SW480 (cell line): ENCODE results near the gene NOXO1.

Experiments used
- DNase-seq: peaks from one replicate; pipeline ENCODE4 v3.0.0-alpha.2; 2016; ENCODE audit warnings: low spot score

NOXO1 gene

DNA sequence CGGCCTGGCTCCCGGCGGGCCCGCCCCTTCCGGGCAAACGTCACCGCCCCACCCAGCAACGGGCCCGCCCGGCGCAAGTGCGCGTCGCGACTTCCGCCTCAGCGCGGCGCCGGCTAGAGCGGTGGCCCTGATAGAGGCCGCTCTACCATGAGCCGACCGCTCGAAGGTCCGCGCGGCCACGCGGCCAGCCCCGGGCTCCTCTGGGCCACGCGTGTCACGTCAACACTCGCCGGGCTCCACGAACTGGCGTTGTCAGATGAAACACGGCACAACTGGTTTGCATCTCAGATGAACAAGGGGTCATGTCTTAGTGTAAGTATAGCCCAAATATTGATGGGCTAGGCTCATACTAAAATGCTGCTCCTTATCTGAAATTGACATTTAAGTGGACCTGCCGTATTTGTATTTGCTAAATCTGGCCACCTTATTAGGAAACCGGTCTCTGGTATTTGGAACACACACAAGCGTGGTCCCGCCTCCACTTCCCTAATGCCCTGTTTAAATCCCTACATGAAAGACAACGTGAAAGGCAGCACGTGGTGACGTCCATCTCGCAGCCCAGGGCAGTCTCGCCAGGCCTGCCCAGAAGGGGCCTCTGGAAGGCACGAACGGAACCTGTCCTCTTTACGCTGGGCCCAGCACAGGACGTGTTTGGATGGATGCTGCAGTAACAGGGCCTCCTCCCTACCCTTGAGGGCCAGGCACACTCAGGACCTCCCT lies 28.7 kb upstream of the NOXO1 start, which contains the start of gene ZNF598:
TSS of gene ZNF598 (minus strand) at position 31 of the 720 bp plus-strand sequence.
- DNase-seq, result peak; percentile 85

DNA sequence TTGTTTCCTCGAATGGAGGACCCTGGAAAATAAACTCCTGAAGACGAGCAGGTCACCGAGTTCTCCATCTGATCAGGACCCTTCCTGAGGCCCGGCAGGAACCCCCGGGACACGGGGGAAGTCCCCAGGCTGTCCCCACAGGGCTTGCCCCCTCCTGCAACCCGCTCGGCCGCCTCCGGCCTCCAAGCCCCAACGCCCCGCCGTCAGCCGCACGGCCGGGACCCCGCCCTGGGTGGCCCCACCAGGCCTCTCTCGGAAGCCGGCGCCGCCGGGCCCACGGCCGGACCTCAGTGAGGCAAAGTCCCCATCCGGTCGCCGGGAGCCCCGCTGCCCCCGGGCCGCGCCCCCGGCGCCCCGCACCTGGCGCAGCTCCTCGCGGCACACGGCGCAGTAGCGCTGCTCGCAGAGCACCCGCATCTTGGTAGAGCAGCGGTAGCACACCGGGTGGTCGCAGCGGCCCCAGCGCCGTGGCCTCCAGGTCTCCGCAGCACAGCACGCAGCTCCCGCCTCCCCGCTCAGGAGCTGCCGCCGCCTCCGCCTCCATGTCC lies 28.0 kb upstream of the NOXO1 start:
- DNase-seq, result no peak

DNA sequence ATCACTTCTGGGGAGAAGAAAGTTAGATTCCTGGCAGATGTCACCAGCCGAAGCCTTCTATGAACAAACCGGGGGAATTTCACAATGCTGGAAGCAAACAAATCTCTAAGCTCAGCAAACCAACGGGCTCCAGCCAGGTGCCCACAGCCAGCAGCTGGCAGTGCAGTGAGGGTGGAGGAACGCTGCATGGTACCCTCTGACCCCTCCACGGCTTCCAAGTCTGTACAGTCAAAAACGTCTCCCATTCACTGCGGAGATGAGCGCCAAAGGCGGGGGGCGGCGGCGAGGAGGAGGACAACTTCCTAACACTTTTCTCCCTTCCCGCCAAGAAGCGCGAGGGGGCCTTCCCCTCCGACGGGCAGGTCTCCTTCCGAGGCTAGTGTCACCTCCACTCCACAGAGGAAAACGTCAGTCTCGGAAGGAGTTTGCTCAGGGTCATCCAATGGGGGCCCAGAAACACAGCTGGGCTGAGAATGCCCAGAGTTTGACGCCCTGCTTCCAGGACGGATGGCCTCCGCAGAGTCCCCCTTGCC lies 27.4 kb upstream of the NOXO1 start:
- no peak for DNase-seq

DNA sequence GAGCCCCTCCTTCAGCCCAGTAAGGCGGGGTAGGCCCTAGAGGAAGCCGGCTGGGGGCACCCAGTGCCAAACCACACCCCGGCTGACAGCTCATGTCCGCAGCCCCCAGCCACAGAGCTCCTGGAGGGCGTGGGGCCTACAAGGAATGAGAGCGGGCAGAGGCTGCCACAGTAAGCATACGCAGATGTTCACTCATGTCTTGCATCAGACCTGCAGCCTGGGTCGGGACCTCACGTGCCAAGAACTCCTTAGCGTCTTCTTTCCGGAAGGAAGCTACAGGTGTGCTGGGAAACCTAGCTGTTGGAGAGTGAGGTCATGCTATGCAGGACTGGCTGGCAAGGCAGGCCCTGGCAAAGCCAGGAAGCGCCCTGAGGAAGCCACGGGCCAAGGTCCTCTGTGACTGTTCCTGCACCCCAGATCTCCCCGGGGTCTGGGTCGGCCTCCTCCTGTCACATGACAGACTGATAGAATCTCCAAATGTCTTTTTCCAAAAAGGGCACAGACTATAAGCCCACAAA lies 26.8 kb upstream of the NOXO1 start:
- DNase-seq, result peak; percentile 56

DNA sequence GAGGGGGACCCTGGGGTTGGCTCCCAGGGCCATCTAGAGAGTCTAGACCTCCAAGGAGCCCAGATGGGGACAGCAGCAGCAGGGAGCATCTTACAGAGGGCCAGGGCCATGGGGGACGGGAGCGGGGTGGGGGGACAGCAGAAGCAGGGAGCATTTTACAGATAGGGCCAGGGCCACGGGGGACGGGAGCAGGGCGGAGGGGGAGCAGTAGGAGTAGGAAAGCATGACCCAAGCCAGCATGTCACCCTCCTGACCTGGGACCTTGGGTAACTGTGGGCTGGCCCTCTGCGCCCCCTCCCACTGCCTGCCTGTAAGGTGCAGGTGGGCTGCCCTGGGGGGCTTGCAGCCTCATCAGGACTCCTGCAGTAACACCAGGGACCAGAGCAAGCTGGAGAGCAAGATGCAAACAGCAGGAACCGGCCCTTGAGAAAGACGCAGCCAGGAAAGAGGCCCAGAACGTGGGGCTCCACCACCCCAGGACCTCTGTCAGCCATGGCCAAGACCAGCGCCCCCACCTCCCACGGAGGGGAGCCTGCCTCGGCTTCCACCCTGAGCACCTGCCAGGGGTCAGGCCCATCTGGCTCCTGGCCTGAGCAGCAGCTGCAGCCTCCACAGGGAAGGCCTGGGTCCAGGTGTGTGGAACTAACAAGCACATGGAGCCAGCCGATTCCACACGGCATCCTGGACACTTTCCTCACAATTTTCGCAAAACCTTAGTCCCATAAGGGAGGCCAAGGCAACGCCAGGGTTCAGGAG lies 26.0 kb upstream of the NOXO1 start:
- DNase-seq, result no peak

DNA sequence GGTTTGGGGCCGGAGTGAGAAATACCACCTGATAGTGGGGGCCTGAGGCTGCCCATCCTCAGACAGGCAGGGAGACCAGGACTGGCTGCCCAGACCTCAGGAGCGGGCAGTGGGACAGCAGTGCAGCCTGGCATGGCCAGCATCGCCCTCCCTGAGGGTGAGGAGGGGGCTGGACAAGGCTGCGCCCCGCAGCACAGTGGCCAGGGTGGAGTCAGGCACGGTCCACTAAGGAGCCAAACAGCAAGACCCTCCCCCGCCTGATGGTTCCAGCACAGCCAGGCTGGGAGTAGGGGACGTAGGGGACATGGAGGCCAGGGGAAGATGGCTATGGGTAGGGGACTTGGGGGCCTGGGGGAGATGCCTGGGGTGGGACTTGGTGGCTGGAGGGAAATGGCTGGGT lies 25.0 kb upstream of the NOXO1 start:
- DNase-seq, result no peak

DNA sequence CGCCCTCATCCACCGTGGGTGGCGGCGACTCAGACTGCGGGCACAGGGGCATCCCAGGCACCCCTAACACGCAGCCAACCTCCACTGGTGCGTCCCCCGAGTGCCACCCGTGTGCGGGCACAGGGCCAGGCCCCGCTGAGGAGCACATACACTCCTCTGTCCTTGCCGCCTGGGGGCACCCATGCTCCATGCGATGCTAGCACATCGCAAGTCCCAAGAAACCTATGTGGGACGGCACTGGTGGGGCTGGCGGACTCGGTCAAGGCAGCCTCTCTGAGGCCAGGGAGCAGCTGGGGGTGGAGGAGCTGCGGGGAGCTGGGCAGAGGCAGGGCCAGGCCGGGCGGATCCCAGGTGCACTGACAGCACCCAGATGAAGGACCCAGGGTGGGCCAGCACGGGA lies 24.4 kb upstream of the NOXO1 start:
- no peak for DNase-seq

DNA sequence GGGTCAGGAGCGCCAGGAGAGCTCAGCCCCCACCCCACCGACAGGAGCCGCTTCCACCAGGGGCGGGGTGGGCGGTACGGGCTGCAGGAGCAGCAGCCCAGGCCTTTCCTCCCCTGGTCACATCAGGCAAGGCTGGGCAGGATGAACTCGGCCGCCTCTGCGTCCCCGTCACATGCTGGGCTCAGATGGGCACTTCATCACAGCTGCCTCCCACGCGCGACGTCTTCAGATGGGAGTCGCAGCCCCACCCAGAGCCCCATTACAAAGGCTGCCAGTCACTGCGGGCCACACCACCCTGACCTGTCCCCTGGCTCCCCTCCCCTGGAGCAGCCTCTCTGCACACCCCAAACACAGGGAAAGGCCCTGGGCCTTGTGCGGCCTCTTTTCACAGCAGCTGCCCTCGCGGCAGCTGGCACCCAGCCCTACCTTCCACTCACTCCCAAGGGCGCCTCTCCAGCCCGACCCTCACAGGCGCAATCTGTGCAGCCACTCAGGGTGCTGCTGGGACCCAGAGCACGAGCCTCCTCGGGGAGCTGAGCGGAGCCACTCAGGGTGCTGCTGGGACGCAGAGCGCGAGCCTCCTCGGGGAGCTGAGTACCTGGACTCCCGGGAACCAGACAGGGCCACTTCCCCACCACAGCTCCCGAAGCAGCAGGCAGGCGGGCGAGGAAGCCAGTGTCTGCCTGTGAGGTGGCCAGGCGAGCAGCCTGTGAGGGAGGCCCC lies 23.7 kb upstream of the NOXO1 start:
- DNase-seq, result no peak

DNA sequence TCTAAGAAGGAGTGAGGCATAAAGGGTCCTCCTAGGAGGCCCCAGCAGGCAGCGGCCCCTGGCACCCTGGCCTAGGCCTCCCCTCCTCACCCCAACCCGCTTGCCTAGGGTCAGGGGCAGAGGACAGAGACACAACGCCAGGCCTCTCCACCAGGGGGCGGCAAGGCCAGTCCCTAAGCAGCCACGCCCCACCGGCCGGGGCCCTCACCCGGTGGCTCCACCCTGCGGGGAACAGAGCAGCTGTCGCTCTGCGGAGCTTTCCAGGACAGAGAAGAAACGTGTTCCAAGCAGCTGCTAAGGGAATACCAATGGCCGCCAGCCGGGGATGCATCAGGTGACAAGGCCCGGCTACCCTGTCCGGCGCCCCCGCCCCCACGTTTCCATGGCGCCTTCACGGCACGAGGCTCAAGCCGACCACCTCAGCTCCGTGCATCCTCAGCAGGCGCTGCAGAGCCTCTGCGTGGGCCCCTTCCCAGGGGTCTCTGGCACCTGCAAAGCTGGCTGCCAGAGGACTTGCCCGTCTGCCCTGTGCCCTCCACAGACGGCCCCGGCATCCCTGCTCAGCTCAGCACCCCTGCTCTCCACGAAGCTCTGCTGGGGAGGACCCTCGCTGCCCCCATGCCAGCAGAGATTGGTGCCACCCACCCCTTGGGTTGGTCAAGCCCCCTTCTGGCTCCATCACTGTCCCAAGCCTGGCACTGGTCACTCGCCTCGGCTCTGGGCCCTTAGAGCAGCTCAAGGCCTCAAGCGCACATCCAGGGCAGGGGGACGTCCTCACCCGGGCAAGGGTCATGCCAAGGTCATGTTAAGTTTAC lies 22.8 kb upstream of the NOXO1 start:
- peak; percentile 88 for DNase-seq

DNA sequence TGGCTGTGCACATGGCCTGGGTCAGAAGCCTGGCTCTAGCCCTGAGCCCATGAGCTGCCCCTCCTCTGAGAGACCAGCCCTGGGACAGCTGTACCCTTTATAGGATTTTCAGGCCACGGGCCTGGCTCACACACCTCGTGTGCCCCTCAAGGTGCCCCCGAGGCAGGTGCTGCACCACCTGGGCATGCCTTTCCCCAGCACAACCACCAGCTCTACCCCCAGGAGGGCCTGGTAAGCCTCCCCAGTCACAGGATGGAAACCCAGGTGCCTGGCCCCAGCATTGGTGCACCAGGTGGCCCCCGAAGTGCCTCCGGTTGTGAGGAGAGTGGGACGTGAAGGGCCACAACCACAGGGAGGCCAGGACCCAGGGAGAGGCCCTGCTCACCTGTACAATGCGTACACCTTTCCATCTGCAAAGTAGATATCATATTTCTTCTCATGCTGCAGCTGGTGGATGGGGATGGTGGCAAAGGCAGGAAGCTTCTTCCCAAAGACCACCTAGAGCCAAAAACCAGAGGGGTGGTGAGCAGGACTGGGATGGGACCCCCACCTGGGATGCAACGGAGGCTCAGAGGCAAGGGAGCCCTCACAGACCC lies 22.1 kb upstream of the NOXO1 start:
- no peak for DNase-seq

DNA sequence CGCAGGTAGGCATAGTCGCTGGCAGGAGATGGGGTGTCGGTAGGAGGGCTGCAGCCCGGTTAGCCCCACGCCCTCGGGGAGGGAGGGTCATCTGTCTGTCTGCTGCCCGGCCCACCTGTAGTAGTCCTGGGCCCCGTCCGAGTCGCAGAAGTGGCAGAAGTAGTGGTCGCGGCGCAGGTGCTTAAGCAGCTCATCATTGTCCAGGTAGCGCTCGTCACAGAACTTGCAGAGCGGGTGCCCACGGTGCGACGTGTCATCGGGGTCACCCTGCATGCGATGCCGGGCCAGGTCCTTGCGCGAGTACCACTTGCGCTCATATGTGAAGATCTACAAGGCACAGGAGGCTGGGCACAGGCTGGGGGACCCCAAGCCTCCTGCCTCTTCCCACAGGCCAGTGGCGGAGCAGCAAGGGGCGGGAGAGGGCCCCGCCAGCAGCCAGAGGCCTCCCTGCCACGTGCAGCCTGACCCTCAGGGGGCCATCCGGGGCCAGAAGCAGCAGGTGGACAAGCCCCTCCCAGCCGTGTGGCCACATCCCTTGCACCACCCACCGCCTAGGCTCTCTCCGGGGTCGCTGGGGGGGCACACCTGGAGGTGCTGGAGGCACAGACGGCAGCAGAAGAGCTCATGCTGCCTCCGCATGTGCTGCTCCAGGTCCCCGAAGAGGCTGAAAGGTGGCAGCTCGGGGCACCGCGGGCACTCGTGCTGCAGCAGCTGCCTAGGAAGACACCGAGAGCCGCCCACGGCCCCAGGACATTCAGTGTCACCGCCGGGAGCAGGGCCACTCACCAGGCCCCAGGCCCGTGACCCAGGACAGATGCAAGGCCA lies 21.3 kb upstream of the NOXO1 start:
- no peak for DNase-seq

DNA sequence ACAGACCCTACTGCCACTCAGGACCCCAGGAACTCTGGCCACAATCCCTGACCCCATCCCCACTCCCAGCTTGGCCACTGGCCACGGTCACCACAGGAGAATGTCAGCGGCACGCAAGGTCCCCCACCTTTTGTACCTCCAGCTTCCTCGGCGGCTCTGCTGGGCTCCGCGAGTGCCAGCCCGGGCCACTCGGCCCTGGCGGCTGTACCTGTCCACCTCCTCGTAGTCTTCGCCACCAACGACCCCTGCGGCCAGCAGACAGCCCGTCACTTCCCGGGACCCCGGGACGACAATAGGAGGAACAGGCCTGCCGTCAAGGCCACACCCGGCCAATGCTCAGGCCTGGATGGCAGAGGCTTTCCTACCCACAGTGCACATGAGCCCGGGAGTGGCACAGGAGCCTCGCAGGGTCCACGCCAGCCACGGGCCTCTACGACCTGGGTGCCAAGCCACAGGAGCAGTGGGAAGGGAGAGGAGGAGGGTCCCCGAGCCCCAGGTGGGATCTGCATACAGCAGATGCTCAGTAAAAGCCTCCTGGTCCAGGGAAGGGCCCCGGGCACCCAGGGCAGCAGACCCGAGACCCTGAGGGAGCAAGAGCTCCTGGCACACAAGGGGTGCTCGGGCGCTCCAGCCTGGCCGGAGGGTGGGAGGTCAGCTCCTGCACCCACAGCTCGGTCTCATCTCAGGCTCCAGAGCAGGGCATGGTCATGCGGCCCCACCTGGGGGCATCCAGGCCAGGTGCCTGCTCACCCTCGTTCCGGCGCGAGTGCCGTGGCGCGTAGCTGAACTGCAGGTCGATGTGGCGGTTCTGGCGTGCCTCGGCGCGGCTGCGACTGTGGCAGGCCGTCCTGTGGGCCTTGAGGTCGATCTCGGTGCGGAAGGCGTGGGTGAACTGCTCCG lies 20.4 kb upstream of the NOXO1 start:
- DNase-seq, result no peak

DNA sequence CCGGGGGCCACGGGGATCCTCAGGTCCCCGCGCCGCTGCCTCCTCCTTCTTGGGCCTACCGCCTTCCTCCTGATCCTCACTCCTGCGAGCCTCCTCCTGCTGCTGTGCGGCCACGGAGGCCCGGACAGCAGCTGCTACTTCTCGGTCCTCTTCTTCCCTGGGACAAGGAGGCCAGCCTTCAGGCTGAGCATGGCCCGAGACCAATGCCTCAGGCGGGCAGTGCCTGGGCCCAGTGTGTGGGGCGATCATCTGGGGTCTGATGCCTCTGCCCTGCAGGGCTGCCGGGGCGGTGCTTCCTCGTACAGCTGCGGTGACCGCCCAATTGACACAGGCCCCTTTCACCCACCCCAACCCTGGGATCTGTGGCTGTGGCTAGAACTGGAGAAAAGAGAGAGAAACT lies 19.8 kb upstream of the NOXO1 start:
- no peak for DNase-seq

DNA sequence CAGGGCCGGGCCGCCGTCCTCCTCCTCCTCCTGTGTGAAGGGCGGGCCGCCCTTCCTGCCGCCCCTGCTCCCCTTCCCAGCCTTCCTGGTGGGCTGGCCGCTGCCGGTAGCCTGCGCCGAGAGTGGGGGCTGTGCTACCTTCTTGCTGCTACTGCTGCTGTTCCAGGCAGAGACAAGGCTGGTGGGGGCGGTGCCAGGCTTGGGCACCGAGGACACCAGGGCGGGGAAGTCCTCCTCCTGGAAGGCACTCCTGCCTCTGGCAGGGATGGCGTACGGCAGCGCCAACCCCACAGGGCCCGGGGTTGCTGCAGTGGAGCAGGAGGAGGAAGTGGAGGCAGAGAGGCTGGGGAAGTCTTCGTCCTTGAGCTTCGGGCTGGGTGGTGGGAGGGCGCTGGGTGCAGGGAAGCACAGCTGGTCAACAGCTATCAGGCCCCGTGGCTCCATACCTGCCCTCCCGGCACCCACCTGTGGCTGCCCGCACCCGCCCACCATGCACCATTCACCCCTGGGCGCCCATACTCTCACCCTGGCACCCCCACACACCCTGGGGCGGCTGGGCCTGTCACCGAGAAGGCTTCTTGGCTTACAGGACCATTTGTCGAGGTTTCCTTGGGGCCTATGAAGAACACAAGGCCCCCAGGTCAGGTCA lies 18.7 kb upstream of the NOXO1 start:
- DNase-seq, result no peak

DNA sequence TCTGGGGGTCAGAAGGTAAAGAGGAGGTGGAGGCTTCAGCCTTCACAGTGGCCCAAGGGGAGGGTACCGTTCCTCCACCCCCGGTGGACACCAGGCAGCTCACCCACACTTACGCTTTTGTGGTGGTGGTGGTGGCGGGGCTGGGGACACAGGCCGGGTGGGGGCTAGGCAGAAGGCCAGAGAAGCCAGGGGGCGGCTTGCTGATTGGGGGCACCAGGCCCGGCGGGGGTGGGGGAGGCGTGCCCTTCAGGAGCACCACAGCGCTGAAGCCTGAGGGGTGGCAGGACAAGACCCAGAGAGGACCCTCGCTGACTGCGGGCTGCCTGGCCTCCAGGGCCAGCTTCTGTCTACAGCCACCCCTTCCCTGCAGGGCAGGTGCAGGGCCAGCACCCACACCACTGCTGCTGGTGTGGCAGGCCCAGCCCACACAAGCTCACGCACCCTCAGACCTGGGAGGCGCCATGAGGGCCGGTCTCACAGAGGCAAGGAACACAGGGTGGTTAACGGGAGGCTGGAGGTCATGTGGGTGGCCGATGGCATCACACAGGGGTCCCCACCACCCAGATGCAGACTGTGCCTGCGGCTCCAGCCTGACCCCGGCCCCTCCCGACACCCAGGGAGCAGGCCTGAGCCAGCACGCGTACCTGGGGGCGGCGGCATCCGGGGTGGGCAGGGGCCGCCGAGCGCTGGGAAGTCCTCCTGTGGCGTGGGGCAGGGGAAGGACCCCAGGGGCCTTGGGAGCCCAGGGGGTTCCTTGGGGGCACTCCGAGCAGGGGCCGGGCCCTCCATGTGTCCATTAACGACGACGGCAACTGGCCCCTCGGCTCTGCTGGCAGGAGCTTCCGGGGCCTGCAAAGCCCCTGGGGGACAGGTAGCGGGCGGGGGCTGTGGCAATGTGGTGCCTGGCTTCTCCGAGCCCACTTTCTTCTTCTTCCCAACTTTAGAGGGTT lies 17.9 kb upstream of the NOXO1 start:
- no peak for DNase-seq

DNA sequence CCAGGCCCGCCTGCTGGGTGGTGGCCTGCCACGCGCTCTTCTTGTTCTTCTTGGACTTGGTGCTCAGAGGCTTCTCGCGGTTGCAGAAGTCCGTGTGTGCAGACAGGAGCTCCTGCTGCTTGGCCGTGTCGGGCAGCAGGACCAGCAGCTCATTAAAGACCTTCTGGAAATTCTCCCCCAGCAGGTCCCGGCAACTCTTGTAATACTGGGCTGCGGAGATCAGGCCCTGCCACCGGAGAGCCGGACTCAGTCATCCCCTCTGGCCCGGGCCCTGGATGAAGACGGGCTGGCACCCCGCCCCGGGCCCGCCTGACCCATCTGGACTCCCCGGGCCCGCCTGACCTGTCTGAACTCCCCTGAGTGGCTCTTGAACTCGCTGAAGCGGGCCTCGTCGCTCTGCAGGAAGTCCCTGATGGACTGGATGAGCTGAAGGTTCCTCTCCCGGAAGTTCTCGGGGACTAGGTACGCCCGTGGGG lies 17.1 kb upstream of the NOXO1 start:
- DNase-seq, result no peak
